AG10803 (cell line): ENCODE data around the gene CACYBP.
A peak's percentile ranks its signal among the peaks of the same experiment; 100 is the strongest.

Source experiments
- DNase-seq: peaks from one replicate; pipeline ENCODE4 v3.0.0; 2010; ENCODE audit warnings: low read depth
- H3K4me3 ChIP-seq: 2 replicates; pipeline ENCODE4 v1.5.1; 2011; ENCODE audit warnings: mild to moderate bottlenecking, low read length, control low read depth
- CTCF ChIP-seq: conservative IDR thresholded peaks from 2 replicates; pipeline ENCODE4 v1.5.1; 2011; ENCODE audit warnings: mild to moderate bottlenecking, low read length, control low read depth, inconsistent platforms

Gene CACYBP

GRCh38 chr1:174998569-174999215 is 1.1 kb upstream of the CACYBP start:
- peak; percentile 59 for DNase-seq
- TF ChIP-seq CTCF, result peak; percentile 89
- peak overlapping the region; percentile 89 for H3K4me3 ChIP-seq

- TF ChIP-seq CTCF, result no peak
- DNase-seq, result peak; percentile 100
- peak overlapping the region; percentile 89 for H3K4me3 ChIP-seq
Observed at GRCh38 chr1:174999216-174999935, 371 bp upstream of the CACYBP start.

GRCh38 chr1:175000697-175001187 is 995 bp downstream of the CACYBP start:
- DNase-seq, result no peak
- no peak for TF ChIP-seq CTCF

GRCh38 chr1:175002910-175003517 is 3.3 kb downstream of the CACYBP start:
- DNase-seq, result peak; percentile 26
- H3K4me3 ChIP-seq, result 0 out of 2 replicates have a peak overlapping the region, but pooled peaks have one; percentile 3
- TF ChIP-seq CTCF, result no peak

More at GRCh38 chr1:175000697-175001187, 995 bp downstream of the CACYBP start:
- H3K4me3 ChIP-seq, result peak overlapping the region; percentile 89

GRCh38 chr1:175003521-175003920 is 3.8 kb downstream of the CACYBP start:
- no peak overlapping the region for H3K4me3 ChIP-seq

GRCh38 chr1:175005085-175005783 is 5.5 kb downstream of the CACYBP start:
- TF ChIP-seq CTCF, result no peak
- no peak overlapping the region for H3K4me3 ChIP-seq
- no peak for DNase-seq

More at GRCh38 chr1:175003521-175003920, 3.8 kb downstream of the CACYBP start:
- DNase-seq, result no peak
- no peak for TF ChIP-seq CTCF
